HepG2 (cell line): ENCODE data around the gene CD19. TPM values are rescaled to one million over a fixed set of nuclear protein-coding genes. Genes with fewer than 3 reads are reported as not detected.

ENCODE experiments used
- AGO2 ChIP-seq: fragments of 200-400 bp; formaldehyde crosslinking; optimal IDR thresholded peaks from 2 replicates; pipeline ENCODE3; 2017; ENCODE audit warnings: mild to moderate bottlenecking, low read depth, low read length, moderate library complexity
- ARNT ChIP-seq: fragments of 450-650 bp; IDR thresholded peaks from 2 replicates; pipeline ENCODE4 v1.6.1; 2017
- ARNTL ChIP-seq: sonication (generic); formaldehyde crosslinking; IDR thresholded peaks from 2 replicates; pipeline ENCODE4 v1.4.0; 2020; ENCODE audit warnings: mild to moderate bottlenecking, missing genetic modification reagents
- ATF1 ChIP-seq: IDR thresholded peaks from 2 replicates; pipeline ENCODE4 v1.6.1; 2016; ENCODE audit warnings: mild to moderate bottlenecking, control low read depth
- BCL6 ChIP-seq: IDR thresholded peaks from 2 replicates; pipeline ENCODE4 v1.6.1; 2016; ENCODE audit warnings: missing genetic modification reagents, missing compliant biosample characterization
- DPF2 ChIP-seq: sonication (generic); formaldehyde crosslinking; IDR thresholded peaks from 2 replicates; pipeline ENCODE4 v1.4.0; 2020; ENCODE audit warnings: mild to moderate bottlenecking, low read depth, missing genetic modification reagents, borderline replicate concordance
- EED ChIP-seq: sonication (generic); formaldehyde crosslinking; IDR thresholded peaks from 2 replicates; pipeline ENCODE4 v1.5.0; 2020; ENCODE audit warnings: mild to moderate bottlenecking, missing genetic modification reagents
- GLI4 ChIP-seq: sonication (generic); formaldehyde crosslinking; IDR thresholded peaks from 2 replicates; pipeline ENCODE4 v1.5.1; 2020; ENCODE audit warnings: missing genetic modification reagents, mild to moderate bottlenecking, moderate library complexity, borderline replicate concordance
- IKZF1 ChIP-seq: fragments of 450-650 bp; IDR thresholded peaks from 2 replicates; pipeline ENCODE4 v1.7.1; 2016
- KDM6A ChIP-seq: IDR thresholded peaks from 2 replicates; pipeline ENCODE4 v1.6.1; 2016; ENCODE audit warnings: low read depth
- LCORL ChIP-seq, 2 experiments: fragments of 450-650 bp in 1 of 2; sonication (generic) in 1 of 2; formaldehyde crosslinking in 1 of 2; IDR thresholded peaks; 2 replicates each; pipeline versions ENCODE4 v1.5.0 to v1.6.1; 2017 to 2020; ENCODE audit warnings: antibody characterized with exemption in 1 of 2, missing genetic modification reagents in 1 of 2
- NCOA1 ChIP-seq: sonication (generic); formaldehyde crosslinking; IDR thresholded peaks from 2 replicates; pipeline ENCODE4 v1.9.0; 2021; ENCODE audit warnings: missing genetic modification reagents
- NCOA5 ChIP-seq: sonication (generic); formaldehyde crosslinking; IDR thresholded peaks from 2 replicates; pipeline ENCODE4 v1.4.0; 2020; ENCODE audit warnings: missing genetic modification reagents
- NONO ChIP-seq, 2 experiments: fragments of 450-650 bp in 1 of 2; sonication (generic) in 1 of 2; formaldehyde crosslinking in 1 of 2; IDR thresholded peaks in 1 of 2; conservative IDR thresholded peaks in 1 of 2; 2 replicates each; pipeline versions ENCODE4 v1.6.1 to v1.8.0; 2017 to 2022; ENCODE audit warnings: mild to moderate bottlenecking in 1 of 2, missing genetic modification reagents in 1 of 2, moderate library complexity in 1 of 2
- PHF20 ChIP-seq: sonication (generic); formaldehyde crosslinking; IDR thresholded peaks from 2 replicates; pipeline ENCODE4 v1.5.0; 2020; ENCODE audit warnings: mild to moderate bottlenecking, missing genetic modification reagents
- POGZ ChIP-seq: sonication (generic); formaldehyde crosslinking; IDR thresholded peaks from 2 replicates; pipeline ENCODE4 v1.4.0; 2020; ENCODE audit warnings: mild to moderate bottlenecking, missing genetic modification reagents
- REPIN1 ChIP-seq: sonication (generic); formaldehyde crosslinking; IDR thresholded peaks from 2 replicates; pipeline ENCODE4 v1.8.0; 2022; ENCODE audit warnings: missing genetic modification reagents, low read depth, mild to moderate bottlenecking, borderline replicate concordance
- SMAD3 ChIP-seq: sonication (generic); formaldehyde crosslinking; IDR thresholded peaks from 2 replicates; pipeline ENCODE4 v1.4.0; 2020; ENCODE audit warnings: missing genetic modification reagents
- TRAFD1 ChIP-seq: sonication (generic); formaldehyde crosslinking; IDR thresholded peaks from 2 replicates; pipeline ENCODE4 v1.5.1; 2020; ENCODE audit warnings: missing genetic modification reagents, mild to moderate bottlenecking, borderline replicate concordance
- ZFP90 ChIP-seq: sonication (generic); formaldehyde crosslinking; IDR thresholded peaks from 2 replicates; pipeline ENCODE4 v1.8.0; 2022; ENCODE audit warnings: missing genetic modification reagents, mild to moderate bottlenecking, inconsistent platforms, borderline replicate concordance
- ZIK1 ChIP-seq: sonication (generic); formaldehyde crosslinking; IDR thresholded peaks from 2 replicates; pipeline ENCODE4 v1.5.0; 2020; ENCODE audit warnings: mild to moderate bottlenecking, low read depth, missing genetic modification reagents, borderline replicate concordance
- ZNF263 ChIP-seq: sonication (generic); formaldehyde crosslinking; IDR thresholded peaks from 2 replicates; pipeline ENCODE4 v1.4.0; 2020; ENCODE audit warnings: missing genetic modification reagents
- ZNF274 ChIP-seq: sonication (generic); formaldehyde crosslinking; IDR thresholded peaks from 2 replicates; pipeline ENCODE4 v1.5.1; 2020; ENCODE audit warnings: mild to moderate bottlenecking, missing genetic modification reagents
- ZNF367 ChIP-seq: sonication (generic); formaldehyde crosslinking; IDR thresholded peaks from 2 replicates; pipeline ENCODE4 v1.4.0; 2020; ENCODE audit warnings: missing genetic modification reagents, borderline replicate concordance
- ZNF484 ChIP-seq: sonication (generic); formaldehyde crosslinking; IDR thresholded peaks from 2 replicates; pipeline ENCODE4 v1.5.1; 2020; ENCODE audit warnings: mild to moderate bottlenecking, low read depth, missing genetic modification reagents, borderline replicate concordance
- ZNF564 ChIP-seq: sonication (generic); formaldehyde crosslinking; IDR thresholded peaks from 2 replicates; pipeline ENCODE4 v1.8.1; 2023; ENCODE audit warnings: mild to moderate bottlenecking, missing genetic modification reagents
- ZNF788 ChIP-seq: sonication (generic); formaldehyde crosslinking; IDR thresholded peaks from 2 replicates; pipeline ENCODE4 v1.5.0; 2020; ENCODE audit warnings: mild to moderate bottlenecking, missing genetic modification reagents, borderline replicate concordance
- ZNF839 ChIP-seq: sonication (generic); formaldehyde crosslinking; IDR thresholded peaks from 2 replicates; pipeline ENCODE4 v1.4.0; 2020; ENCODE audit warnings: missing genetic modification reagents, mild to moderate bottlenecking, borderline replicate concordance
- polyA plus RNA-seq, 8 experiments: library from polyadenylated mRNA; depleted of rRNA in 3 of 8; stranded (reverse) in 7 of 8; unstranded in 1 of 8; fragments of >200 nt; fragmentation: Illumina TruSeq in 4 of 8; extraction: Trizol in 4 of 8; gene quantifications; 2 replicates each; pipeline versions ENCODE4 v1.2.1 to v1.2.3, GENCODE V29; 2011 to 2016; ENCODE audit warnings: low read depth in 4 of 8, missing spikeins in 1 of 8, mixed read lengths in 1 of 8; ENCODE audit not compliant: insufficient read depth in 1 of 8
- total RNA-seq, 5 experiments: library from RNA; depleted of rRNA; stranded (reverse); fragments of >200 nt; fragmentation: Illumina TruSeq; extraction: Trizol; gene quantifications; 2 replicates each; pipeline ENCODE4 v1.2.3, GENCODE V29; 2016; ENCODE audit warnings: low read depth in 1 of 5
- TF ChIP-seq, protein P1 (sequence below): sonication (generic); formaldehyde crosslinking; IDR thresholded peaks from 2 replicates; pipeline ENCODE4 v1.4.0; 2020; ENCODE audit warnings: missing genetic modification reagents
- TF ChIP-seq, protein P2 (sequence below): IDR thresholded peaks from 2 replicates; pipeline ENCODE4 v1.6.1; 2018; ENCODE audit warnings: missing genetic modification reagents

CD19 gene
- total and polyA plus RNA-seq, 2 of the 13 experiments (the other 11 are each of a cell fraction or from before 2014, with no cell fraction given): 0.55 to 1.1 TPM

- TF ChIP-seq, protein P1, sequence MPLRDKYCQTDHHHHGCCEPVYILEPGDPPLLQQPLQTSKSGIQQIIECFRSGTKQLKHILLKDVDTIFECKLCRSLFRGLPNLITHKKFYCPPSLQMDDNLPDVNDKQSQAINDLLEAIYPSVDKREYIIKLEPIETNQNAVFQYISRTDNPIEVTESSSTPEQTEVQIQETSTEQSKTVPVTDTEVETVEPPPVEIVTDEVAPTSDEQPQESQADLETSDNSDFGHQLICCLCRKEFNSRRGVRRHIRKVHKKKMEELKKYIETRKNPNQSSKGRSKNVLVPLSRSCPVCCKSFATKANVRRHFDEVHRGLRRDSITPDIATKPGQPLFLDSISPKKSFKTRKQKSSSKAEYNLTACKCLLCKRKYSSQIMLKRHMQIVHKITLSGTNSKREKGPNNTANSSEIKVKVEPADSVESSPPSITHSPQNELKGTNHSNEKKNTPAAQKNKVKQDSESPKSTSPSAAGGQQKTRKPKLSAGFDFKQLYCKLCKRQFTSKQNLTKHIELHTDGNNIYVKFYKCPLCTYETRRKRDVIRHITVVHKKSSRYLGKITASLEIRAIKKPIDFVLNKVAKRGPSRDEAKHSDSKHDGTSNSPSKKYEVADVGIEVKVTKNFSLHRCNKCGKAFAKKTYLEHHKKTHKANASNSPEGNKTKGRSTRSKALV: no peak
- TF ChIP-seq ARNTL (0 out of 2 replicates have a peak, but pooled peaks have one; percentile 52), ZIK1 (CRISPR knock-in tag) (no peak), NONO (IDR thresholded peaks at IDR 0.05) (no peak), NONO (CRISPR knock-in tag; conservative IDR thresholded peaks at IDR 0.05) (no peak), LCORL (IDR thresholded peaks at IDR 0.05) (no peak), LCORL (CRISPR knock-in tag; IDR thresholded peaks at IDR 0.05) (no peak), ZNF274 (no peak), ATF1 (no peak), POGZ (CRISPR knock-in tag) (peak; percentile 15; the same call in 1 of the 2 replicates), SMAD3 (CRISPR knock-in tag) (no peak), BCL6 (CRISPR knock-in tag) (no peak), DPF2 (CRISPR knock-in tag) (no peak), EED (CRISPR knock-in tag) (no peak), ZNF839 (no peak), ZNF367 (CRISPR knock-in tag) (no peak), ZNF263 (CRISPR knock-in tag) (no peak), ZFP90 (peak; percentile 16; the same call in 1 of the 2 replicates), KDM6A (CRISPR knock-in tag) (no peak), ZNF788 (CRISPR knock-in tag) (no peak; the same call in 1 of the 2 replicates), AGO2 (no peak), NCOA5 (no peak), ZNF564 (CRISPR knock-in tag) (no peak), ARNT (no peak), GLI4 (CRISPR knock-in tag) (no peak), NCOA1 (CRISPR knock-in tag) (no peak), ZNF484 (CRISPR knock-in tag) (no peak), PHF20 (CRISPR knock-in tag) (no peak; the same call in 1 of the 2 replicates), TRAFD1 (no peak), IKZF1 (no peak), REPIN1 (CRISPR knock-in tag) (no peak)
- TF ChIP-seq, protein P2, sequence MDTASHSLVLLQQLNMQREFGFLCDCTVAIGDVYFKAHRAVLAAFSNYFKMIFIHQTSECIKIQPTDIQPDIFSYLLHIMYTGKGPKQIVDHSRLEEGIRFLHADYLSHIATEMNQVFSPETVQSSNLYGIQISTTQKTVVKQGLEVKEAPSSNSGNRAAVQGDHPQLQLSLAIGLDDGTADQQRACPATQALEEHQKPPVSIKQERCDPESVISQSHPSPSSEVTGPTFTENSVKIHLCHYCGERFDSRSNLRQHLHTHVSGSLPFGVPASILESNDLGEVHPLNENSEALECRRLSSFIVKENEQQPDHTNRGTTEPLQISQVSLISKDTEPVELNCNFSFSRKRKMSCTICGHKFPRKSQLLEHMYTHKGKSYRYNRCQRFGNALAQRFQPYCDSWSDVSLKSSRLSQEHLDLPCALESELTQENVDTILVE (CRISPR knock-in tag): no peak
Measured at GRCh38 chr16:28936784-28937155, 5.0 kb downstream of the CD19 start (continued).
